ENCODE data around the gene GCK.

DNA sequence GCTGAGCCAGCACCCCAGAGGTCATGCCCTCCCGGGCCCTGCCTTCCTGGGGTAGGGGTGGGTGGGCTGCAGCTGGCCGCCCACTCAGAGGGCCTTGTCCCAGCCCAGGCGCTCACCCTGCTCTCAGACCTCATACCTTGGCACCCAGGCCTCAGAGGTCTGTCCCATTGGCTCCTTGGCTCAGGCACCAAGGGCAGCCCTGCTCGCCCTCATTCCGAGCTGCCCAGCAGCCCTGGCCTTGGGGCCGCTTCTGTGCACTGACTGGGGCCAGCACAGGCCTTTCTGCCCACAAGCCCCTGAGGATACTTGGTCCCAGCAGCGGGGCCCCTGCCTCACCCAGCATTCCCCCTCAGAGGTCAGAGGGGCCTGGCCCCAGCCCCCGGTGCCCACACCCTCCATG, 45.8 kb upstream of the GCK start:
- TF ChIP-seq, protein P1, sequence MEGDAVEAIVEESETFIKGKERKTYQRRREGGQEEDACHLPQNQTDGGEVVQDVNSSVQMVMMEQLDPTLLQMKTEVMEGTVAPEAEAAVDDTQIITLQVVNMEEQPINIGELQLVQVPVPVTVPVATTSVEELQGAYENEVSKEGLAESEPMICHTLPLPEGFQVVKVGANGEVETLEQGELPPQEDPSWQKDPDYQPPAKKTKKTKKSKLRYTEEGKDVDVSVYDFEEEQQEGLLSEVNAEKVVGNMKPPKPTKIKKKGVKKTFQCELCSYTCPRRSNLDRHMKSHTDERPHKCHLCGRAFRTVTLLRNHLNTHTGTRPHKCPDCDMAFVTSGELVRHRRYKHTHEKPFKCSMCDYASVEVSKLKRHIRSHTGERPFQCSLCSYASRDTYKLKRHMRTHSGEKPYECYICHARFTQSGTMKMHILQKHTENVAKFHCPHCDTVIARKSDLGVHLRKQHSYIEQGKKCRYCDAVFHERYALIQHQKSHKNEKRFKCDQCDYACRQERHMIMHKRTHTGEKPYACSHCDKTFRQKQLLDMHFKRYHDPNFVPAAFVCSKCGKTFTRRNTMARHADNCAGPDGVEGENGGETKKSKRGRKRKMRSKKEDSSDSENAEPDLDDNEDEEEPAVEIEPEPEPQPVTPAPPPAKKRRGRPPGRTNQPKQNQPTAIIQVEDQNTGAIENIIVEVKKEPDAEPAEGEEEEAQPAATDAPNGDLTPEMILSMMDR (IDR thresholded peaks at IDR 0.05): no peak
- no peak for TF ChIP-seq ZFX (IDR thresholded peaks at IDR 0.05; ENCODE audit: borderline replicate concordance)

All from 22Rv1 (cell line).